ENCODE results near the gene BSDC1.

DNA sequence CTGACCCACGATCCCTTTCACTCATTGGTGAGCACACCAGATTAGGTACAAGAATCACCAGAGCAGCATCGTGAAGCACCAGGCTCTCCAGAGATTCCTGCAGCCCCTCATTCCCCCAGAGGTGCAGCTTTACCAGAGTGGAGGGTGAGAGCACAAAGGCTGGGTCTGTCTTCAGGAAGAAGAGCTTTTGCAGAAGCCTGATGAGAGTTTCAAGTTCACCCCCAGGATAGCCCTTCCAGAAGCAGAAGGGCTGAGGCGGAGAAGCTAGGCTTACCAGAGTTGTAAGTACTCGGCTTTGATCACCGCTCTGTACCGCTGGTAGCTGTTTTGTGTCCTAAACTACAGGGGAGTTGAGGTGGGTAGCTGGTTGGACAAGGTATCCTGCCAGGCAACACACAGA is 28.8 kb downstream of the BSDC1 start:
- TF ChIP-seq, protein P1, sequence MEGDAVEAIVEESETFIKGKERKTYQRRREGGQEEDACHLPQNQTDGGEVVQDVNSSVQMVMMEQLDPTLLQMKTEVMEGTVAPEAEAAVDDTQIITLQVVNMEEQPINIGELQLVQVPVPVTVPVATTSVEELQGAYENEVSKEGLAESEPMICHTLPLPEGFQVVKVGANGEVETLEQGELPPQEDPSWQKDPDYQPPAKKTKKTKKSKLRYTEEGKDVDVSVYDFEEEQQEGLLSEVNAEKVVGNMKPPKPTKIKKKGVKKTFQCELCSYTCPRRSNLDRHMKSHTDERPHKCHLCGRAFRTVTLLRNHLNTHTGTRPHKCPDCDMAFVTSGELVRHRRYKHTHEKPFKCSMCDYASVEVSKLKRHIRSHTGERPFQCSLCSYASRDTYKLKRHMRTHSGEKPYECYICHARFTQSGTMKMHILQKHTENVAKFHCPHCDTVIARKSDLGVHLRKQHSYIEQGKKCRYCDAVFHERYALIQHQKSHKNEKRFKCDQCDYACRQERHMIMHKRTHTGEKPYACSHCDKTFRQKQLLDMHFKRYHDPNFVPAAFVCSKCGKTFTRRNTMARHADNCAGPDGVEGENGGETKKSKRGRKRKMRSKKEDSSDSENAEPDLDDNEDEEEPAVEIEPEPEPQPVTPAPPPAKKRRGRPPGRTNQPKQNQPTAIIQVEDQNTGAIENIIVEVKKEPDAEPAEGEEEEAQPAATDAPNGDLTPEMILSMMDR (IDR thresholded peaks at IDR 0.05) = no peak
- TF ChIP-seq POLR2A (IDR thresholded peaks at IDR 0.05; ENCODE audit: low read depth) = no peak
